Lower leg skin (tissue), 3 donors: ENCODE data around the gene UCHL1.

Source experiments
- POLR2A ChIP-seq, 2 donors: fragments of 450-650 bp; IDR thresholded peaks; one replicate each; pipeline ENCODE4 v1.6.1; 2016 to 2017; ENCODE audit warnings: antibody characterized with exemption in 2 of 2, mild to moderate bottlenecking in 1 of 2, moderate library complexity in 1 of 2
- TF ChIP-seq, protein P1 (sequence below), 3 donors: fragments of 450-650 bp; IDR thresholded peaks; one replicate each; pipeline ENCODE4 v1.5.1; 2016; ENCODE audit warnings: antibody characterized with exemption in 3 of 3, mild to moderate bottlenecking in 3 of 3, moderate library complexity in 2 of 3

DNA sequence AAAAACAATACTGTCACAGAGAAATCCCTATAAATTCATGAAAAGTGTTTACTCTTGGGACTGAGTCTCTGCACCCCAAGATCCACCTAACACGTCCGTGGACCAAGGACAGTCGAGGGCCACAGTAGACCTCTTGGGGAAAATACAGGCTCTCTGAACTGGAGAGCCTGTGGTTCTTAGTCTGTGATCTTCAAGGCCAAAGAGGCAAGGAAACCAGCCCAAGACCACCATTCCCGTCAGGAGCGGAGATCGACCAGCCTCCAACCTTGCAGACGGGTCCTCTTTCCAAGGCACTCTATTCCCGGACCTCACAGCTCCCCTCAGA lies 40.8 kb upstream of the UCHL1 start:
- TF ChIP-seq, protein P1, sequence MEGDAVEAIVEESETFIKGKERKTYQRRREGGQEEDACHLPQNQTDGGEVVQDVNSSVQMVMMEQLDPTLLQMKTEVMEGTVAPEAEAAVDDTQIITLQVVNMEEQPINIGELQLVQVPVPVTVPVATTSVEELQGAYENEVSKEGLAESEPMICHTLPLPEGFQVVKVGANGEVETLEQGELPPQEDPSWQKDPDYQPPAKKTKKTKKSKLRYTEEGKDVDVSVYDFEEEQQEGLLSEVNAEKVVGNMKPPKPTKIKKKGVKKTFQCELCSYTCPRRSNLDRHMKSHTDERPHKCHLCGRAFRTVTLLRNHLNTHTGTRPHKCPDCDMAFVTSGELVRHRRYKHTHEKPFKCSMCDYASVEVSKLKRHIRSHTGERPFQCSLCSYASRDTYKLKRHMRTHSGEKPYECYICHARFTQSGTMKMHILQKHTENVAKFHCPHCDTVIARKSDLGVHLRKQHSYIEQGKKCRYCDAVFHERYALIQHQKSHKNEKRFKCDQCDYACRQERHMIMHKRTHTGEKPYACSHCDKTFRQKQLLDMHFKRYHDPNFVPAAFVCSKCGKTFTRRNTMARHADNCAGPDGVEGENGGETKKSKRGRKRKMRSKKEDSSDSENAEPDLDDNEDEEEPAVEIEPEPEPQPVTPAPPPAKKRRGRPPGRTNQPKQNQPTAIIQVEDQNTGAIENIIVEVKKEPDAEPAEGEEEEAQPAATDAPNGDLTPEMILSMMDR (IDR thresholded peaks at IDR 0.05) = no peak
- no peak for TF ChIP-seq POLR2A (IDR thresholded peaks at IDR 0.05)
